ENCODE measurements around the gene ACSL1. TPM values are rescaled to one million over a fixed set of nuclear protein-coding genes. Genes with fewer than 3 reads are reported as not detected.
A peak's percentile ranks its signal among the peaks of the same experiment; 100 is the strongest.

Gene ACSL1
- total and polyA plus RNA-seq, 9 of the 15 experiments (the other 6 are each of a cell fraction or from before 2014, with no cell fraction given): 6.7 to 24.1 (median 15.0) TPM

GRCh38 chr4:184745831-184746795, 79.7 kb downstream of the ACSL1 start (continued):
- no peak for TF ChIP-seq DLX4 (CRISPR knock-in tag; IDR thresholded peaks at IDR 0.05)
- peak in 1 of 2 experiments; percentile 15; a peak in 1 of 4 replicates for TF ChIP-seq ZNF639 (CRISPR knock-in tag; conservative IDR thresholded peaks at IDR 0.05 in 1 of 2, IDR thresholded peaks at IDR 0.05 in 1 of 2)
- TF ChIP-seq TCF7 (IDR thresholded peaks at IDR 0.05; ENCODE audit: borderline replicate concordance): no peak
- no peak for TF ChIP-seq NR2C1 (IDR thresholded peaks at IDR 0.05)
- no peak for TF ChIP-seq NR2C1 (tag; IDR thresholded peaks at IDR 0.05)

GRCh38 chr4:184744236-184744635, 81.5 kb downstream of the ACSL1 start:
- H3K9me3 ChIP-seq (replicated peaks; ENCODE audit: control insufficient read depth, insufficient read depth, low read depth, low read length): peaks cover 2% of the 10 kb centered on the region; the same call in 1 of the 2 replicates
- H3K4me1 ChIP-seq (replicated peaks in 1 of 2; ENCODE audit: control insufficient read depth in 2 of 2, insufficient read depth in 2 of 2, low read length in 2 of 2): peaks cover 17 to 22% of the 10 kb centered on the region in 2 experiments
- CTCF ChIA-PET (ENCODE audit: low intra/inter-chr PET ratio): no interaction called here
- no peak overlapping the region for H3K9ac ChIP-seq (ENCODE audit: insufficient read depth in 1 of 2, low read depth in 2 of 2, low read length in 2 of 2)
- FAIRE-seq (no peak), DNase-seq (ENCODE audit: extremely low read depth in 1 of 4, low spot score in 3 of 4) (no peak), ATAC-seq (no peak)
- no peaks in the 10 kb centered on the region for H3K79me2 ChIP-seq (ENCODE audit: control insufficient read depth, insufficient read depth, low read length)
- no peak overlapping the region for H3K4me2 ChIP-seq (ENCODE audit: insufficient read depth, low read length)
- H3K27ac ChIP-seq (ENCODE audit: extremely low read depth, low read depth, low read length): no peak overlapping the region
- H4K20me1 ChIP-seq (replicated peaks; ENCODE audit: control insufficient read depth, insufficient read depth, low read length): no peaks in the 10 kb centered on the region
- in situ Hi-C loops (cut with MboI) (loop anchor here (10.0 kb wide), 1 partner anchor 231 kb away; no protein-coding TSS in a partner anchor), intact Hi-C loops (cut with micrococcal nuclease) (no loop called here)
- 82% methylated on average over 9 of the region's 10 CpGs for WGBS (ENCODE audit: insufficient coverage, low coverage, missing lambda C conversion rate)
- no TSS peak for BruUV-seq (replicated peaks)
- H3K9me1 ChIP-seq (ENCODE audit: control insufficient read depth, insufficient read depth, low read length): no peaks in the 10 kb centered on the region
- no peak overlapping the region; the same call in 1 of the 2 replicates for H2AFZ ChIP-seq (ENCODE audit: low read depth, low read length)
- TF ChIP-seq BCL6 (CRISPR knock-in tag; IDR thresholded peaks at IDR 0.05) (no peak), NFIC (IDR thresholded peaks at IDR 0.05) (peak; percentile 48; the same call in 1 of the 2 replicates), MAZ (CRISPR knock-in tag; conservative IDR thresholded peaks at IDR 0.05 in 1 of 2, IDR thresholded peaks at IDR 0.05 in 1 of 2) (no peak), NCOA1 (IDR thresholded peaks at IDR 0.05; ENCODE audit: low read depth) (no peak), NFE2 (IDR thresholded peaks at IDR 0.05; ENCODE audit: low read depth) (no peak), MEF2D (tag; conservative IDR thresholded peaks at IDR 0.05; ENCODE audit: low read depth) (no peak)
- TF ChIP-seq, protein P1, sequence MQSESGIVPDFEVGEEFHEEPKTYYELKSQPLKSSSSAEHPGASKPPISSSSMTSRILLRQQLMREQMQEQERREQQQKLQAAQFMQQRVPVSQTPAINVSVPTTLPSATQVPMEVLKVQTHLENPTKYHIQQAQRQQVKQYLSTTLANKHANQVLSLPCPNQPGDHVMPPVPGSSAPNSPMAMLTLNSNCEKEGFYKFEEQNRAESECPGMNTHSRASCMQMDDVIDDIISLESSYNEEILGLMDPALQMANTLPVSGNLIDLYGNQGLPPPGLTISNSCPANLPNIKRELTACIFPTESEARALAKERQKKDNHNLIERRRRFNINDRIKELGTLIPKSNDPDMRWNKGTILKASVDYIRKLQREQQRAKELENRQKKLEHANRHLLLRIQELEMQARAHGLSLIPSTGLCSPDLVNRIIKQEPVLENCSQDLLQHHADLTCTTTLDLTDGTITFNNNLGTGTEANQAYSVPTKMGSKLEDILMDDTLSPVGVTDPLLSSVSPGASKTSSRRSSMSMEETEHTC (IDR thresholded peaks at IDR 0.05): no peak
- POLR2A ChIA-PET: no interaction called here
- no peaks in the 10 kb centered on the region for H3K27me3 ChIP-seq (ENCODE audit: control insufficient read depth in 2 of 2, insufficient read depth in 2 of 2, low read length in 2 of 2)
- H3K4me3 ChIP-seq: no peak overlapping the region
- H3K36me3 ChIP-seq (ENCODE audit: control insufficient read depth, insufficient read depth, low read length): no peaks in the 10 kb centered on the region

All from K562 (cell line).